HG03039 (cell line): Measurements from ENCODE around the gene TNIP2.
A peak's percentile ranks its signal among the peaks of the same experiment; 100 is the strongest.

Experiments used
- ATAC-seq: cut with Tn5 transposase; IDR thresholded peaks from one replicate; pipeline ENCODE4 v1.9.1; 2021; ENCODE audit warnings: mild to moderate bottlenecking, moderate library complexity; ENCODE audit not compliant: unreplicated experiment

TNIP2 gene

GRCh38 chr4:2725380-2725779 lies 30.8 kb downstream of the TNIP2 start:
- ATAC-seq, result no peak

GRCh38 chr4:2723751-2724150 lies 32.4 kb downstream of the TNIP2 start:
- no peak for ATAC-seq

- ATAC-seq, result no peak
These were observed 34.1 kb downstream of the TNIP2 start for GRCh38 chr4:2722033-2722432.

- no peak for ATAC-seq
These were observed 34.5 kb downstream of the TNIP2 start for GRCh38 chr4:2721586-2721985.

GRCh38 chr4:2716236-2716635 lies 39.9 kb downstream of the TNIP2 start:
- no peak for ATAC-seq

GRCh38 chr4:2715426-2715825 lies 40.7 kb downstream of the TNIP2 start:
- no peak for ATAC-seq

GRCh38 chr4:2714918-2715317 lies 41.2 kb downstream of the TNIP2 start:
- ATAC-seq, result no peak

GRCh38 chr4:2714061-2714770 lies 41.9 kb downstream of the TNIP2 start:
- ATAC-seq, result no peak

- no peak for ATAC-seq
These were observed 42.8 kb downstream of the TNIP2 start for GRCh38 chr4:2713337-2713736.

- ATAC-seq, result no peak
These were observed 43.8 kb downstream of the TNIP2 start for GRCh38 chr4:2712261-2712842.

GRCh38 chr4:2702770-2703169 lies 53.4 kb downstream of the TNIP2 start:
- no peak for ATAC-seq

- no peak for ATAC-seq
These were observed 53.8 kb downstream of the TNIP2 start for GRCh38 chr4:2702361-2702760.

GRCh38 chr4:2700031-2700430 lies 56.1 kb downstream of the TNIP2 start:
- ATAC-seq, result no peak

- no peak for ATAC-seq
These were observed 56.6 kb downstream of the TNIP2 start for GRCh38 chr4:2699534-2699933.

- no peak for ATAC-seq
These were observed 57.1 kb downstream of the TNIP2 start for GRCh38 chr4:2698951-2699505.

- ATAC-seq, result no peak
These were observed 57.6 kb downstream of the TNIP2 start for GRCh38 chr4:2698504-2698903.

- ATAC-seq, result no peak
These were observed 58.1 kb downstream of the TNIP2 start for GRCh38 chr4:2697995-2698414.

GRCh38 chr4:2696423-2696822 lies 59.7 kb downstream of the TNIP2 start:
- ATAC-seq, result peak; percentile 79

GRCh38 chr4:2695346-2696060 lies 60.6 kb downstream of the TNIP2 start:
- ATAC-seq, result no peak

GRCh38 chr4:2694691-2695090 lies 61.4 kb downstream of the TNIP2 start:
- no peak for ATAC-seq

- ATAC-seq, result no peak
These were observed 64.1 kb downstream of the TNIP2 start for GRCh38 chr4:2691952-2692435.
